H1 (cell line): ENCODE data around the gene ANXA6. TPM values are rescaled to one million over a fixed set of nuclear protein-coding genes. Genes with fewer than 3 reads are reported as not detected.

Experiments used
- CTCF ChIA-PET: fragments of 300-600 bp; sonication (Branson Sonifier 250); formaldehyde crosslinking; loops from one replicate; lab custom pipeline; 2021; ENCODE audit not compliant: partially characterized antibody; lab: Charles Lee
- POLR2A ChIA-PET: fragments of 300-600 bp; sonication (Branson Sonifier 250); formaldehyde crosslinking; loops from one replicate; lab custom pipeline; 2021; ENCODE audit warnings: inconsistent platforms; ENCODE audit not compliant: partially characterized antibody; lab: Charles Lee
- DNase-seq, 2 experiments: peaks; one replicate each; pipeline versions ENCODE4 v3.0.0 to v3.0.0-alpha.2; 2010 to 2022; ENCODE audit warnings: low spot score in 2 of 2, low read depth in 1 of 2, mixed read lengths in 1 of 2
- FAIRE-seq: peaks from 2 replicates; lab custom pipeline; 2011; peaks lifted over from hg19 to GRCh38; lab: Jason Lieb, UNC
- H2AFZ ChIP-seq: 2 replicates; pipeline ENCODE4 v1.8.1; 2012; ENCODE audit warnings: low read length, inconsistent platforms
- H2AK5ac ChIP-seq: 2 replicates; pipeline ENCODE4 v1.6.1; 2013; ENCODE audit warnings: low read depth, low read length
- H2BK120ac ChIP-seq: replicated peaks from 2 replicates; pipeline ENCODE3; 2013; ENCODE audit warnings: low read depth, low read length, inconsistent platforms
- H2BK12ac ChIP-seq: 2 replicates; pipeline ENCODE4 v1.6.1; 2013; ENCODE audit warnings: low read depth, low read length
- H2BK15ac ChIP-seq: 2 replicates; pipeline ENCODE4 v1.6.1; 2013; ENCODE audit warnings: low read length
- H2BK20ac ChIP-seq: 2 replicates; pipeline ENCODE4 v1.6.1; 2013; ENCODE audit warnings: low read length
- H2BK5ac ChIP-seq: 2 replicates; pipeline ENCODE4 v1.6.1; 2013; ENCODE audit warnings: low read depth, low read length
- H3K14ac ChIP-seq: 2 replicates; pipeline ENCODE4 v1.6.1; 2013; ENCODE audit warnings: inconsistent platforms; ENCODE audit not compliant: insufficient read length
- H3K18ac ChIP-seq: 2 replicates; pipeline ENCODE4 v1.6.1; 2013; ENCODE audit warnings: low read length; ENCODE audit errors: extremely low read depth
- H3K23ac ChIP-seq: 2 replicates; pipeline ENCODE4 v1.6.1; 2013; ENCODE audit warnings: inconsistent platforms; ENCODE audit not compliant: insufficient read length
- H3K23me2 ChIP-seq: 2 replicates; pipeline ENCODE4 v1.6.1; 2013; ENCODE audit warnings: low read depth, low read length
- H3K27ac ChIP-seq: 2 replicates; pipeline ENCODE4 v1.6.1; 2011; ENCODE audit warnings: low read depth, low read length, inconsistent platforms
- H3K27me3 ChIP-seq, 4 experiments: replicated peaks in 1 of 4; 1 replicate in 1 of 4; 2 replicates in 3 of 4; pipeline versions ENCODE4 v1.6.1 to v1.8.1; 2011 to 2013; ENCODE audit warnings: low read length in 3 of 4, mild to moderate bottlenecking in 3 of 4, inconsistent platforms in 2 of 4, mixed read lengths in 2 of 4, moderate library complexity in 1 of 4; ENCODE audit not compliant: control insufficient read depth in 3 of 4, insufficient read depth in 3 of 4; ENCODE audit errors: extremely low read depth in 1 of 4
- H3K36me3 ChIP-seq, 4 experiments: 2 replicates each; pipeline versions ENCODE4 v1.6.1 to v1.8.1; 2011 to 2013; ENCODE audit warnings: mild to moderate bottlenecking in 4 of 4, low read length in 3 of 4, moderate library complexity in 2 of 4, control low read depth in 1 of 4, inconsistent platforms in 1 of 4; ENCODE audit not compliant: insufficient read depth in 4 of 4, control insufficient read depth in 2 of 4
- H3K4ac ChIP-seq: replicated peaks from 2 replicates; pipeline ENCODE3; 2013; ENCODE audit warnings: low read length, low read depth, mixed read lengths, inconsistent platforms; ENCODE audit not compliant: insufficient read length
- H3K4me1 ChIP-seq, 4 experiments: replicated peaks in 1 of 4; 1 replicate in 1 of 4; 2 replicates in 3 of 4; pipeline versions ENCODE4 v1.6.1 to v1.8.1; 2011 to 2013; ENCODE audit warnings: low read length in 3 of 4, inconsistent platforms in 2 of 4, mixed read lengths in 1 of 4; ENCODE audit not compliant: insufficient read depth in 4 of 4, control insufficient read depth in 3 of 4
- H3K4me2 ChIP-seq, 2 experiments: 2 replicates each; pipeline versions ENCODE4 v1.6.1 to v1.8.1; 2011 to 2013; ENCODE audit warnings: low read depth in 2 of 2, low read length in 2 of 2, control low read depth in 1 of 2, inconsistent platforms in 1 of 2, mild to moderate bottlenecking in 1 of 2; ENCODE audit not compliant: insufficient read depth in 1 of 2
- H3K4me3 ChIP-seq, 4 experiments: fragments of 200-600, 300-600 bp in 1 of 4; sonication (generic), shearing (Covaris generic), sonication (Bioruptor Twin) in 1 of 4; 2 replicates each; pipeline versions ENCODE4 v1.5.1 to v1.8.1; 2011 to 2016; ENCODE audit warnings: low read length in 4 of 4, low read depth in 3 of 4, control low read depth in 2 of 4, inconsistent platforms in 2 of 4, mild to moderate bottlenecking in 2 of 4, mixed read lengths in 1 of 4, moderate library complexity in 1 of 4; ENCODE audit not compliant: insufficient read depth in 2 of 4; ENCODE audit errors: extremely low read depth in 1 of 4
- H3K56ac ChIP-seq: replicated peaks from 2 replicates; pipeline ENCODE3; 2013; ENCODE audit warnings: low read depth, mild to moderate bottlenecking, mixed read lengths, low read length, inconsistent platforms; ENCODE audit not compliant: insufficient read length
- H3K79me1 ChIP-seq: 2 replicates; pipeline ENCODE4 v1.6.1; 2013; ENCODE audit warnings: low read depth, low read length, control low read depth
- H3K79me2 ChIP-seq, 2 experiments: 2 replicates each; pipeline versions ENCODE4 v1.6.1 to v1.8.1; 2012 to 2013; ENCODE audit warnings: low read length in 2 of 2, mild to moderate bottlenecking in 2 of 2, inconsistent platforms in 1 of 2; ENCODE audit not compliant: insufficient read depth in 2 of 2, control insufficient read depth in 1 of 2
- H3K9ac ChIP-seq, 4 experiments: replicated peaks in 1 of 4; 1 replicate in 1 of 4; 2 replicates in 3 of 4; pipeline versions ENCODE4 v1.6.1 to v1.8.1; 2011 to 2013; ENCODE audit warnings: low read depth in 3 of 4, low read length in 3 of 4, control low read depth in 2 of 4, mild to moderate bottlenecking in 2 of 4, moderate library complexity in 2 of 4, inconsistent platforms in 1 of 4; ENCODE audit errors: extremely low read depth in 1 of 4
- H3K9me3 ChIP-seq, 2 experiments: 2 replicates each; pipeline versions ENCODE4 v1.6.1 to v1.8.1; 2012 to 2013; ENCODE audit warnings: mild to moderate bottlenecking in 2 of 2, moderate library complexity in 2 of 2, control low read depth in 1 of 2, inconsistent platforms in 1 of 2, low read depth in 1 of 2, low read length in 1 of 2, mixed read lengths in 1 of 2; ENCODE audit not compliant: insufficient read depth in 2 of 2
- H4K20me1 ChIP-seq, 2 experiments: replicated peaks in 1 of 2; 2 replicates each; pipeline versions ENCODE3 to v1.8.1; 2011 to 2013; ENCODE audit warnings: inconsistent platforms in 2 of 2, low read length in 2 of 2, mild to moderate bottlenecking in 1 of 2; ENCODE audit not compliant: insufficient read depth in 2 of 2, control insufficient read depth in 1 of 2
- H4K5ac ChIP-seq: 2 replicates; pipeline ENCODE4 v1.6.1; 2013; ENCODE audit warnings: low read length, low read depth, mixed read lengths, inconsistent platforms; ENCODE audit not compliant: insufficient read length
- H4K8ac ChIP-seq: 2 replicates; pipeline ENCODE4 v1.8.0; 2013; ENCODE audit warnings: mild to moderate bottlenecking, moderate library complexity, low read length, inconsistent platforms; ENCODE audit not compliant: insufficient read depth; ENCODE audit errors: extremely low read depth
- H4K91ac ChIP-seq: replicated peaks from 2 replicates; pipeline ENCODE3; 2013; ENCODE audit warnings: low read length, mixed read lengths, inconsistent platforms; ENCODE audit not compliant: insufficient read length
- ASH2L ChIP-seq: fragments of 200-600, 300-600 bp; sonication (generic); IDR thresholded peaks from one replicate; pipeline ENCODE4 v1.7.1; 2017; ENCODE audit warnings: low read length
- ATF3 ChIP-seq: IDR thresholded peaks from 2 replicates; pipeline ENCODE4 v1.6.1; 2011; ENCODE audit warnings: low read depth, mild to moderate bottlenecking, low read length; ENCODE audit not compliant: insufficient read depth
- JUN ChIP-seq: IDR thresholded peaks from 2 replicates; pipeline ENCODE4 v1.6.1; 2011; ENCODE audit warnings: low read depth, mild to moderate bottlenecking, improper control_type of control experiment, low read length
- POU5F1 ChIP-seq: IDR thresholded peaks from 2 replicates; pipeline ENCODE4 v1.6.1; 2011; ENCODE audit warnings: low read depth, mild to moderate bottlenecking, low read length, moderate library complexity
- RBBP5 ChIP-seq: IDR thresholded peaks from 2 replicates; pipeline ENCODE4 v1.7.1; 2012; ENCODE audit warnings: low read depth, mild to moderate bottlenecking, inconsistent platforms, low read length, moderate library complexity, borderline replicate concordance
- WGBS, 2 experiments: shearing (Covaris generic) in 1 of 2; methylation state at CpG; one replicate each; pipeline versions ENCODE4 v1.1.6 to v1.1.7; 2013 to 2015; ENCODE audit warnings: low lambda C conversion rate in 2 of 2, mixed read lengths in 2 of 2, inconsistent platforms in 1 of 2, low coverage in 1 of 2, missing lambda C conversion rate in 1 of 2; ENCODE audit not compliant: insufficient replicate concordance in 2 of 2, insufficient coverage in 1 of 2, insufficient read length in 1 of 2; ENCODE audit errors: extremely low coverage in 1 of 2, missing lambda C conversion rate in 1 of 2; 5-methylcytosine and 5-hydroxymethylcytosine counted together
- polyA plus RNA-seq, 7 experiments: library from polyadenylated mRNA; depleted of rRNA in 3 of 7; stranded (reverse) in 5 of 7; unstranded in 2 of 7; fragments of >200 nt in 5 of 7; fragments of 200-250 nt in 2 of 7; gene quantifications; 1 replicate in 5 of 7; 2 replicates in 1 of 7; 4 replicates in 1 of 7; pipeline versions ENCODE4 v1.2.1 to v1.2.3, GENCODE V29; 2011 to 2013; ENCODE audit warnings: missing spikeins in 2 of 7, mixed read lengths in 2 of 7
- total RNA-seq: library from RNA; stranded (reverse); fragmentation: NEBNext Ultra II Directional; extraction: Animal tissue kit (Norgen Biotek cat#: 25700); gene quantifications from 2 replicates; pipeline ENCODE4 v1.2.1, GENCODE V29; 2021

ANXA6 gene
- total and polyA plus RNA-seq, 2 of the 8 experiments (the other 6 are each of a cell fraction or from before 2014, with no cell fraction given), result 61.3 to 78.6 TPM

GRCh38 chr5:151086192-151086869 is 71.2 kb downstream of the ANXA6 start:
- Histone ChIP-seq H2BK15ac (0 out of 2 replicates have a peak overlapping the region, but pooled peaks have one; percentile 46), H2BK20ac (no peak overlapping the region), H3K9ac (no peak overlapping the region), H3K23me2 (no peaks in the 10 kb centered on the region; the same call in 1 of the 2 replicates), H3K4me2 (no peak overlapping the region), H2BK12ac (no peak overlapping the region), H2AFZ (no peak overlapping the region), H3K27me3 (no peaks in the 10 kb centered on the region; a peak in 2 of 7 replicates), H2BK5ac (no peak overlapping the region), H3K36me3 (no peaks in the 10 kb centered on the region), H4K5ac (no peak overlapping the region), H4K8ac (no peak overlapping the region), H3K4me1 (peaks cover 0 to 4% (median 1%) of the 10 kb centered on the region in 4 experiments; a peak in 4 of 7 replicates), H3K79me1 (no peaks in the 10 kb centered on the region), H3K27ac (no peak overlapping the region), H3K4me3 (no peak overlapping the region), H3K23ac (no peak overlapping the region), H4K20me1 (no peaks in the 10 kb centered on the region), H4K91ac (no peak overlapping the region), H3K14ac (no peak overlapping the region), H2BK120ac (no peak overlapping the region), H2AK5ac (0 out of 2 replicates have a peak overlapping the region, but pooled peaks have one; percentile 24), H3K18ac (no peak overlapping the region), H3K4ac (no peak overlapping the region), H3K79me2 (no peaks in the 10 kb centered on the region), H3K9me3 (no peaks in the 10 kb centered on the region), H3K56ac (no peak overlapping the region)
- ChIA-PET POLR2A (interaction anchor here (1.6 to 1.9 kb wide), 3 partner anchors 10 to 66 kb away, joined by 4 to 6 read pairs (median 4); partner anchors contain the start of gene GPX3), CTCF (interaction anchor here (1.0 to 6.1 kb wide), 11 partner anchors 10 to 152 kb away, joined by 3 to 39 read pairs (median 5); no protein-coding TSS in a partner anchor)
- no peak for DNase-seq
- no peak for FAIRE-seq
- WGBS, 2 experiments, result 93% methylated on average over 6 of the region's 6 CpGs; no CpG with 5 or more reads in 1 of the 2 experiments
- TF ChIP-seq RBBP5 (no peak), ASH2L (no peak), JUN (no peak), POU5F1 (no peak), ATF3 (no peak)
